Stimulated activated CD4-positive, alpha-beta T cell treated with anti-CD3 and anti-CD28 coated beads, Interleukin-1b, Interleukin-23, amount 100 ng/mL, for 24 hours (primary cell): ENCODE measurements around the gene HOMEZ.
"Not testable (repeated sequence)": the region's sequence is repeated elsewhere in the genome, so short reads cannot be mapped to it uniquely, and the experiment has no call there.

Source experiments
- DNase-seq, 4 experiments: peaks; one replicate each; pipeline ENCODE4 v3.0.0-alpha.2; 2020; ENCODE audit warnings: low read depth in 4 of 4, low spot score in 1 of 4

Gene HOMEZ

DNA sequence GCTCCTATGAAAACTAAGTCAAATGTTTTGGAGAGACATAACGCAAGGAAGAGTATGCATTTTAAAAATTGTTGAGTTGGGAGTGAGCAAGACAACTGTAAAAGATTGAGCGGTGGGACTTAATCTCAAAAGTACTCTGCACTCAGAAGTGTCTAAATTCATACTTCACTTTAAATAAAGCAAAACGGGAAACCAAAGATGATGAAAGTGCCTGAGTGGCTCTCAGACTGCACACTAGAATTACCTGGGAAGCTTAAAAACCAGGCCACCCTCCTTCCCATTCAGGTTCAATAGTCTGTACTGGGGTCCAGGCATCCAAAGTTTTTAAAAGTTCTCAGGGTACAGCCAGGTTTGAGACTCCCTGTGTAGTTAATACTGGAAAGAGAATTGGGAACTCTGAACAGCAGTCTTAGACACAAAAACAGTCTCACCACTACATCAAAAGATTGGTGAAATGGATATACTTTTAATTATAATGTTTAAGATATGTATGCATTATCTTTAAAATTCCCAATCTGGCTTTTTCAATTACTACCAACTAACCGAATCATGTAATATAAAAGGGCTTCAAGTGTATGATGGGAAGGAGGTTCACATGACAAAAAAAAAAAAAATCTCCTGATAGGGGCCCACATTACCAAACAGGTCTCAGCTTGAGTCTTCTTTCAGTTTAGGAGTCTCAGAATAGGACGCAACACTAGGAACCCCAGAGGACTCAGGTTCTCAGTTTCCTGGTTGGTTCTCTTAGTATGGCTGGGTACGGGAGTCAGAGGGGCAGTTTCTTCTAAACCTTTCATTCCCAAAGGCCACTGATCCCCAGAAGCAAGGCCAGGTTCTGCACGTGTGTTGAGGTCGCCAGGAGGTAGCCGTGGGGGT lies 1.0 kb downstream of the HOMEZ start:
- no peak for DNase-seq

DNA sequence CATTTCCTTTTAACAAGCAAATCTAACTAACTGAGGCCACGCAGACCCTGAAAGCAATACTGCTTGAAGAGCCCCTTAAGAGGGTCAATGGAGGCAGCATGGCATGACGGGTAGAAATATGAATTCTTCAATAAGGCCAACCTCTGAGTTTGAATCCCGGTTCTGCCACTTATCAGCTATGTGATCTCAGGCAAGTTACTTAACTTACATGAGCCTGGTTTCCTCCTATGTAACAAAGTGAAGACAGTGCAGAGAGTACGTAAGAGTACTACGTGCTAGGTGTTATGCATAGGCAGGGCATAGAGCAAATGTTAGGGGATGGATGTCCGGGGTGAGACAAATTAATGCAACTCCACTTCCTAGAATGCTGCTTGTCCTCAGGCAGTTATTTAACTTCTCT lies 4.7 kb downstream of the HOMEZ start:
- no peak for DNase-seq

DNA sequence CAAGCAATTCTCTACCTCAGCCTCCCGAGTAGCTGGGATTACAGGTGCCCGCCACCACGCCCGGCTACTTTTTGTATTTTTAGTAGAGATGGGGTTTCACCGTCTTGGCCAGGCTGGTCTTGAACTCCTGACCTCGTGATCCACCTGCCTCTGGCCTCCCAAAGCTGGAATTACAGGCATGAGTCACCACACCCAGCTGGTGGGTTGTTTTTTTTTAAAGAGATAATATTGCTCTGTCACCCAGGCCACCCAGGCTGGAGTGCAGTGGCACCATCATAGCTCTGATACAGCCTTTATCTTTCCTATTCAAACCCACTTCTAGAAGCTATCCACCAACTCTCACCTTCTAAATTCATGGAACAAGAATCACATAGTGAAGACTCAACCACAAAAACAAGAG lies 8.0 kb downstream of the HOMEZ start:
- not testable (repeated sequence) for DNase-seq

DNA sequence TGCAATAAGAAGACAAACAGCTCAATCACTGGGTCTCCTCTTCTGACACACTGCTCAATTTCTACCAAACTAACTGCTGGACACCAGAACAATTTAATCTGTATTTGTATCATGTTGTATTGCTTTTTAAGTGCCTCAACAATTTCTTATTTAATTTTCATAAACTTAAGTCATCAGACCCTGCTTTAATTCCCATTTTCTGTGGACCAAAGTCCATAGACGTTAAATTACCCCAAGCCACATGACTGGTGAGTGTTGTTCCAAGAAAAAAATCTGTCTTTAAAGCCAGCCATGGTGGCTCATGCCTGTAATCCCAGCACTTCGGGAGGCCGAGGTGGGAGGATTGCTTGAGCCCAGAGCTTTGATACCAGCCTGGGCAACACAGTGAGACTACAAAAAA lies 8.7 kb downstream of the HOMEZ start:
- no peak for DNase-seq

DNA sequence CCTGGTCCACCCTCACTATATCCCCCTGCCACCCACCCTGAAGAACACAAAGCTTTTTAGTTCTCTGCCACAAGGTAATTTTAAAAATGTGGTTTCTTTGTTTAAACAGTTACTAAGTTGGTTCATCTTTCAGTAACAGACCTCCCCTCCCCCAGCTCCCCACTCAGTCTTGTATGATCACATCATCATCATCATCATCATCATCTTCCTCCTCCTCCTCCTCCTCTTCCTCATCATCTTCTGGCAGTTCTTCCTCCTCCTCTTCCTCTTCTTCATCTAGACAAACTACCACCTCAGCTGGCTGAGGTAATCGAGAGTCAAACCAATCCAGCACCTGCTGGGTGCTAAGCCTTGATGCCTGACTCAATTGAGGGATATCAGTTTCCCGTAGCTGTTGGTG lies 10.5 kb downstream of the HOMEZ start:
- no peak for DNase-seq

DNA sequence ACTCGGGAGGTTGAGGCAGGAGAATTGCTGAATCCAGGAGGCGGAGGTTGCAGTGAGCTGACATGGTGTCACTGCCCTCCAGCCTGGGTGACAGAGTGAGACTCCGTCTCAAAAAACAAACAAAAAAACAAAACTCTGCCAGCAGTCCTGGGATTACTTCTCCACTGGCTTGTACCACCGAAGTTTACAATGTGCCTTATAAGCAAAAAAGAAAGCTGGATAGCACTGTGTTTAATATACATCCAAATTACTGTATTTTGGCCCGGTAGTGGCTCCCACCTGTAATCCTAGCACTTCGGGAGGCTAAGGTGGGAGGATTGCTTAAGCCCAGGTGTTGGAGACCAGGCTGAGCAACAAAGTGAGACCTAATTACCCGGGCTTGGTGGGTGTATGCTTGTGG lies 16.7 kb downstream of the HOMEZ start:
- DNase-seq: no peak

DNA sequence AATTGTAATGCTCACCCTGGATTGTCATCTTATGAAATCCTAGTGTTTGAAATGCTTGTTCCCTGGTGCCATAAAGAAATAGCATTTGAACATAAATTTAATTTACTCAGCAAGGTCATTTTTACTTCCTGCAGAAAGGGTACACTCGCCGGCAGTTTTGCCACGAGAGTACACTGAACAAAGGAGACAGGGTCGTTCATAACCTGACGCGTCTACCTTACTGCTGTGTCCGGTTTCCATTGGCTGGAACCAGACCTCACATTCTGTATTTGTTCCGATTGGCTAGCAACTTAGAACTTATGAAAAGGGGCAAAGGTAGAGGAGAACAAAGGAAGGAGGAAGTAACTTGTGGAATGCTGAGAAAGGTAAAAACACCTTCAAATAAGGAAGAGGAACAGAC lies 25.1 kb downstream of the HOMEZ start:
- not testable (repeated sequence) for DNase-seq

DNA sequence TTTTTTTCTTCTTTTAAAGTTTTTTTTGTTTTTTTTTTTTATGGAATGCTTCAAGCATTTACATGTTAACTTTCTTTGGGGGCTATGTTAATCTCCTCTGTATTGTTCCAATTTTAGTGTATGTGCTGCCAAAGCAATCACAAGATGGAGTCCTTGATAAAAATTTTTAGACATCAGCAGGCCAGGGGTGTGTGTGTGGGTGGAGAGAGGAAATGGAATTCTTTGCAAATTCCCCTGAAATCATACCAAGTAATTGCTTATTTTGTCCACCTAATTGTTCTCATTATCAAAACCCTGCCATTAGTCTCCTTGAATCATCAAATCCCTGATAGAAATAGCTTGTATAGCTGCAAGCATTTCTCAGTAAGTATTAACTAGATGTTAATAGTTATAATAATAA lies 26.5 kb downstream of the HOMEZ start:
- no peak for DNase-seq

DNA sequence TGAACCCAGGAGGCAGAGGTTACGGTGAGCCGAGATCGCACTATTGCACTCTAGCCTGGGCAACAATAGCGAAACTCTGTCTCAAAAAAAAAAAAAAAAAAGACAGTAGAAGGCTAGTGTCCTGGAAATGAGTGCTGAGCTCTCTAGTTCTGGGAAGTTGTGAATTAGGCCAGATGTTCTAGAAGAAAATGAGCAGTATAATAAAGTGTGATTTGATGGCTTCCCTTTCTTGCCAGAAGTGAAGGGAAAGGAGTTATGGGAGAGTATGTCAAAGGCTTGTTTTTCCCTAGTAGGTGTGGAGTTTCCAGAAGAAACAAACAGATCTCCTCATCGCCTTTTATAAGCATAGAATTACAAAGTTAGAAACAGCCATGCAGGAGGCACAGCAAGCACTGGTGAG lies 27.7 kb downstream of the HOMEZ start:
- DNase-seq: no peak

DNA sequence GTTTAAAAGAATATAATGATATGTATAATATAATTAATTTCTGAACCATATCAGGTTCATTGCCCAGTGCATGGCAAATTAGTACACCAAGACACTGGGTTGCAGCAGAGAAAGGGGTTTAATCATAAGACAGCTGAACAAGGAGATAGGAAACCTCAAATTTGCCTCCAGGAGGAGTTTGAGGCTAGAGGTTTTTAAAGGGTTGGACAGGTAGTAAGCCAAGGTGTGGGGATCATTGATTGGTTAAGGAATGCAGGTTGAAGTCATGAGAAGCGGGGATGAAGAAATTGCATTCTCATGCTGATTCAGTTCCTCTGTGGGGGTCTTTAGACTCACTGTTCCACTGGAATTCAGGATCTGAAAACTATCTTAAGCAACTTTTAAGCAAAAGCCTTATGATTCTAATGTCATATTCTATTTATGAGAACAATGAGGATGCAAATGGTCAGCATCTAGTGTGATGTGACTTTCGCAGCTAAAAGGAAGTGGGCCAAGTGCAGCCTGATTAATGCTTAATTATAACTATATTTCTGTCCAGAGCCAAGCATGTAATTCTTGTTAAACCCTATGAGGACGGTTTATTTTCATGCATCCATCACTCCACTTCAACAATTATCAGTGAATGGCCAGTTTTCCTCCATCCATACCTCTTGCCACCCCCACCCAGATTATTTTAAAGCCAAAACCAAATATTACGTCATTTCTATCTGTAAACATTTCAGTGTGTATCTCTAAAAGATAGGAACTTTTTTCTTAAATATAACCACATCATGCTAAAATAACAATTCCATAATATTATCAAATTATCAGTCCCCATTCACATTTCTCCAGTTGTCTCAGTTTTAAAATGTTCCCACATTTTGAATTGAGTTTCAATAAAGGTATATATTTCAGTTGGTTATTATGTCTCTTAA lies 33.3 kb downstream of the HOMEZ start:
- DNase-seq: no peak

DNA sequence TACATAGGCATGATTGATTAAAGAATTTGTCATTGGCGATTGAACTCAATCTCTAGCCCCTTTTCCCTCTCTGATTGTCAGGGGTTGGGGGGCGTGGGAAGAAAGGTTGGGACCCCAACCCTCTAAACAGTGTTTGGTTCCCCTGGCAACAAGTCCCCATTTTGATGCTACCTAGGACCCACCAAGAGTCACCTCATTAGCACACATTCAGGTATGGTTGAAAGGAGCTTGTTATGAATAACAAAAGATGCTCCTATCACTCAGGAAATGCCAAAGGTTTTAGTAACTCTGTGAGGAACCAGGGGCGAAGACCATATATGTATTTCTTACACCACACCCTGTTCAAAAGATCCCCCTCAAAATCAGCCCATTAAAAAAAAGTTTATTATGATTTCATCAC lies 33.9 kb downstream of the HOMEZ start:
- DNase-seq: no peak

DNA sequence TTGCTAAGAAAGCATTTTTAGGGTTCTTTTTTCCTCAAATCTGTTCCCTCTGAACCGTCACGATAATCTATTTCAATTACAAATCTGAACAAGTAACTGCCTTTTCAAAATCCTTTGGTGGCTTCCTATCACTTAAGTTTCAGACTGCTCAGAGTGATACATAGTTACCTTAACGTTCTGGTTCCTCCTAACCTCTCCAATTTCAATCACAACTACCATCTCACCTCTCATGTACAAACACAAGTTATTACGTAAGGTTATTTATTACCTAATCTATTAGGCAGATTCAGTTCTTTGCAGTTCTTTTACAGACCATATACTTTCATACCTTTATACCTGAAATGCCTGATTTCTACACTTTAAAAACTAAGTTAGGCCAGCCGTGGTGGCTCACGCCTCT lies 36.1 kb downstream of the HOMEZ start:
- DNase-seq: no peak

DNA sequence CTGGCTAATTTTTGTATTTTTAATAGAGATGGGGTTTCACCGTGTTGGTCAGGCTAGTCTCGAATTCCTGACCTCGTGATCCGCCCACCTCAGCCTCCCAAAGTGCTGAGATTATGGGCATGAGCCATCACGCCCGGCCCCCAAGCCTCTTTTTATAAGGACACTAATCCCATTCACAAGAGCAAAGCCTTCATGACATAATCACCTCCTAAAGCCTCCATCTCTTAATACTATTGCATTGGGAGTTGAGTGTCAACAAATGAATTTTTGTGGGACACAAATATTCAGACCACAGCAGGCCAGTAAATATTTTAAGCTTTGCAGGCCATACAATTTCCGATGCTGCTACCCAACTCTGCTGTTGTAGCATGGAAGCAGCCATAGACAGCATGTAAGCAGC lies 37.3 kb downstream of the HOMEZ start:
- no peak for DNase-seq

DNA sequence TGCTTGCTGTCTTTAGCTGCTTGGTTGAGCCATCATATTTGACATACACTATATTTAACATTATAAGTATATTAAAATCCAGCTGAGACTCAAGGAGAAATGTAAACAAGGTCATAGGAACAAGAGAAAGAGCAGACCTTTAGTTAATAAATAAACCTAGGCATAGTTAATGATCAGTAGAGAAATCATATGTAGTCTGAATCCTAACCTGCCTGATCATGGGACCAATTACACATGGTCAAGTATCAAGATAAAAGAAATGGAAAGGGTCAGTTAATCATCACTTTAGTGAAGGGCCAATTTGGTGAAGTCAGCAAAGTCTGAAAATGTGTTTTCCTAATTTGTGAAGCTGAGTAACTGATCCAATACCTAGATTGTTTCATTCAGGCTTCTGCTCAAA lies 40.6 kb downstream of the HOMEZ start:
- no peak for DNase-seq

DNA sequence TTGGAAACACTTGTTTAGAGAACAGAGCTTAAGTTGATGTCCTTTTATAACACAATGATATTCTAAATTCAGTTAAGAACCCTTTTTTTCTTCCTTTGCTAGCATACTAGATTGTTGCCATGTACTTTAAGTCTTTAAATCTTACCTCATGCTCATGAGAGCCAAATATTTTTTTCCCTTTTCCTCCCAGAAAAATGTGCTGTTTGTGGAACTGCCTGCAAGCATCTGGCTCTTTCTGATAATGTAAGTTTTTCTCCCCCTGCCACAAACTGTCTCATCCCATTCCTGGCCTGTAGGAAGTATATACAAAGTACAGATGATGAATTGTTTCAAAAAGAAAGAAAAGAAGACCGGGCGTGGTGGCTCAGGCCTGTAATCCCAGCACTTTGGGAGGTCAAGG lies 42.9 kb downstream of the HOMEZ start:
- no peak for DNase-seq

DNA sequence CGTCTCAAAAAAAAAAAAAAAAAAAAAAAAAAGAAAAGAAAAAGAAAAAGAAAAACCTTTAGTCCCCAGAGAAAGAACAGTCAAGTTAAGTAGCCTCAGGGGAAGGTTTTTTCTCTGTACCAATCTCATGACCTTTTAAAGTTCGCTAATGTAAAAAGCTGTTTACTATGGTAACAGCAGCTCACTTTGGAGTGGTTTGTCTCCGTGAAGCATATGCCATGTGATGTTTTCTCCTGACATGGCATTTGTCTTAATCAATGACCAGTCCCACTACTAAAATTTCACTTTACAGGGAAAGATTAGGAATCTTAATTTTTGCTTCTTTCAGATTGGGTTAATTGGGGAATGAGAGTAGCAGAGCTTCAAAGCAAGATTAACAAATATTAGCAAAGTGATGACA lies 43.9 kb downstream of the HOMEZ start:
- no peak for DNase-seq

DNA sequence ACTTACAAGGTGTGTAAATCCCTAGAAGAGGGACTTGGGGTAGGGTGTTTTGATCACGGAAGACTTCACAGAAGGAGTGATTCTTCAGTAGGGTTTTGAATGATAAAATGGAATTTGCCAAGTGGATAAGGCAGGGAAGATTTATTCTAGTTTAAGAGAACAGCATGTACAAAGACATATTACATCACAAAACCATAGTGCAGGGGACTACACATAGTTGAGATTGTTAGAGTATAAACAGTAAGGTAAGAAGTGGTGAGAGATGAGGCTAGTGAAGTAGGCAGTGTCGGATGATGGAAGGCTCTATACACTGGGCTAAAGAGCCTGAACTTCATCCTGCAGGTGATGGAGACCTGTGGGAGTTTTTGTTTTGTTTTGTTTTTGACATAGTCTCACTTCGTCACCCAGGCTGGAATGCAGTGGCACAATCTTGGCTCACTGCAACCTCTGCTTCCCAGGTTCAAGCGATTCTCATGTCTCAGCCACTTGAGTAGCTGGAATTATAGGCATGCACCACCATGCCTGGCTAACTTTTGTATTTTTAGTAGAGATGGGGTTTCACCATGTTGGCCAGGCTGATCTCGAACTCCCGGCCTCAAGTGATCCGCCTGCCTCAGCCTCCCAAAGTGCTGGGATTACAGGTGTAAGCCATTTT lies 44.7 kb downstream of the HOMEZ start:
- DNase-seq: not testable (repeated sequence)

DNA sequence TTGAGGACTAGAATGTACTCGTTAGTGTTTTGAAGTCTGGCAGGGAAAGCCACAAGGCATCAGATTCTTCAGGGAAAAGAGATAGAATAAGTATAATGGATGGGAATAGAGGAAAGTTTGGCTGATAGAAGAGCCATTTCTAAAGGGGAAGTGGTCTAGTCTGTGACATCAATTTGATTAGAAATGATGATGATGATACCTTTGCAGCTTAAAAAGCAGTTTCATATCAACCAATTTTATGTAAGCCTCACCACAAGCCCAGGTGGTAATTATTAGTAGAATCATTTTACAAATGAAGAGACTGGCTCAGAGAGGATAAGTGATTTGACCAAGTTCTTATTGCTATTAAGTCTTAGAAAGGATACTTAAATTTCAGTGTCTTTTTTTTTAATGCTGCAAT lies 45.3 kb downstream of the HOMEZ start:
- DNase-seq: no peak

DNA sequence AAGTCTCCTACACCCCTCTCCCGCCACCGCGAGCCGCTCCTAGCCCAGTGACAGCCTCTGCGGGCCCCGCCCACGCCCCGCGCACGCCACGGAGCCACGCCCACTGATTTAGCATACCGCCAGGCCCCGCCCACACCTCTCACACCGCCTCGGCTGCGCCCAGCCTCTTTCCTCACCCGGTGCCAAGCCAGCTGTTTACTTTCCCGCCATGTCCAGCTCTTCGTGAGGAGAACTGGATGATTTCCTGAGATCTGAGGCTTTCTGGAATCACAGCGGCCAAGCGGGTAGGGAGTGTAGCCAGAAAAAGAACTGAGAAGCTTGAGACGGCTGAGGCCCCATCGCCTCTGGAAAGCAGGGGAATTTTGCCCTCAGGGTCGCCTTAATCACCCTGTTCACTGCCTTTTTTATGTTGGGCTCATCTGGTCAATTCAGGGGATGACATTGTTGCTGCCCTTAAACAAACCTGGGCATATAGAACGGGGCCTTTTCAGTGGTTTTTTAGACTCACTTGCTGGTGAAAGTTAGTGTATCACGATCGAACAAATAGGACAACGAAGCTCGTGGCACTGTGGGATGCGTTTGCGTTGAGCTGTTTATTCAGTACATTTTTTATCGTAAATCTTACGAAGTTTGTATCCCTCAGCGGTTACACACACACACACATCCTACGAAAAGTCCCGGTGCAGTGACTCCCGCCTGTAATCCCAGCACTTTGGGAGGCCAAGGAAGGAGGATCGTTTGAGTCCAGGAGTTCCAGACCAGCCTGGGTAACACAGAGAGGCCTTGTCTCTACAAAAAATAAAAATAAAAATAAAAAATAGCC lies 47.9 kb downstream of the HOMEZ start, which contains the start of gene RNF212B:
Gene RNF212B, plus strand, starts transcription at position 165 of the 823 bp plus-strand sequence. CDS start 2,410 bp downstream, outside the sequence.
- DNase-seq: peak; percentile 65 to 88 (median 77)

DNA sequence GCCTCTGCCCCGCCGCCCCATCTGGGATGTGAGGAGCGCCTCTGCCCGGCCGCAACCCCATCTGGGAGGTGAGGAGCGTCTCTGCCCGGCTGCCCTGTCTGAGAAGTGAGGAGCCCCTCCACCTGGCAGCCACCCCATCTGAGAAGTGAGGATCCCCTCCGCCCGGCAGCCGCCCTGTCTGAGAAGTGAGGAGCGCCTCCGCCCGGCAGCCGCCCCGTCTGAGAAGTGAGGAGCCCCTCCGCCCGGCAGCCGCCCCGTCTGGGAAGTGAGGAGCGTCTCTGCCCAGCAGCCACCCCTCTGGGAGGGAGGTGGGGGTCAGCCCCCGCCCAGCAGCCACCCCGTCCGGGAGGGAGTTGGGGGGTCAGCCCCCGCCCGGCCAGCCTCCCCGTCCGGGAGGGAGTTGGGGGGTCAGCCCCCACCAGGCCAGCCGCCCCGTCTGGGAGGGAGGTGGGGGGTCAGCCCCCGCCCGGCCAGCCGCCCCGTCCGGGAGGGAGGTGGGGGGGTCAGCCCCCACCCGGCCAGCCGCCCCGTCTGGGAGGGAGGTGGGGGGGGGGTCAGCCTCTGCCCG lies 53.6 kb downstream of the HOMEZ start:
- not testable (repeated sequence) for DNase-seq
